AG09319 (cell line): ENCODE data around the gene ADPRHL1.
"Not testable (repeated sequence)": the region's sequence is repeated elsewhere in the genome, so short reads cannot be mapped to it uniquely, and the experiment has no call there.

Experiments
- DNase-seq: peaks from one replicate; pipeline ENCODE4 v3.0.0-alpha.2; 2010; ENCODE audit warnings: low read depth; ENCODE audit errors: extremely low read depth
- CTCF ChIP-seq: IDR thresholded peaks from 2 replicates; pipeline ENCODE4 v1.5.1; 2011; ENCODE audit warnings: low read depth, mild to moderate bottlenecking, inconsistent platforms, low read length, moderate library complexity

ADPRHL1 gene

GRCh38 chr13:113454936-113455335, 1.6 kb upstream of the ADPRHL1 start:
- DNase-seq, result no peak
- no peak for TF ChIP-seq CTCF

- TF ChIP-seq CTCF, result no peak
- no peak for DNase-seq
Measured at GRCh38 chr13:113452466-113452865, 822 bp downstream of the ADPRHL1 start.

GRCh38 chr13:113451951-113452421, 1.3 kb downstream of the ADPRHL1 start:
- no peak for TF ChIP-seq CTCF
- DNase-seq, result no peak

- not testable (repeated sequence) for DNase-seq
- peak; percentile 40 for TF ChIP-seq CTCF
Measured at GRCh38 chr13:113450861-113451620, 2.2 kb downstream of the ADPRHL1 start.

GRCh38 chr13:113450348-113450744, 2.9 kb downstream of the ADPRHL1 start:
- not testable (repeated sequence) for DNase-seq

- DNase-seq, result no peak
- no peak for TF ChIP-seq CTCF
Measured at GRCh38 chr13:113449693-113450347, 3.5 kb downstream of the ADPRHL1 start.

GRCh38 chr13:113448885-113449692, 4.2 kb downstream of the ADPRHL1 start:
- TF ChIP-seq CTCF, result no peak
- no peak for DNase-seq
